Body of pancreas (tissue), 4 donors: ENCODE measurements around the gene HSPH1.

Experiments used
- CTCF ChIP-seq, 7 experiments: fragments of 450-650 bp in 4 of 7; fragments of 200-600 bp in 3 of 7; sonication (generic) in 3 of 7; IDR thresholded peaks; one replicate each; pipeline ENCODE4 v1.5.1; 2016 to 2019; ENCODE audit warnings: antibody characterized with exemption in 7 of 7
- POLR2A ChIP-seq, 3 donors: fragments of 450-650 bp; IDR thresholded peaks; one replicate each; pipeline ENCODE4 v1.6.1; 2016; ENCODE audit warnings: antibody characterized with exemption in 3 of 3, mild to moderate bottlenecking in 2 of 3

GRCh38 chr13:31184981-31185645 lies 23.4 kb upstream of the HSPH1 start:
- TF ChIP-seq POLR2A (IDR thresholded peaks at IDR 0.05) (no peak), CTCF (IDR thresholded peaks at IDR 0.05) (no peak)
